HEK293 (cell line): ENCODE results near the gene AHCYL2.

ENCODE experiments used
- CTCF ChIA-PET: fragments of 350-600 bp; formaldehyde crosslinking; extraction: SDS; loops from one replicate; lab custom pipeline; 2021; ENCODE audit warnings: antibody characterized with exemption; lab: Yijun Ruan, JAX
- POLR2A ChIA-PET: fragments of 300-600 bp; formaldehyde crosslinking; extraction: SDS; loops from one replicate; lab custom pipeline; 2020; ENCODE audit warnings: antibody characterized with exemption, inconsistent platforms; lab: Yijun Ruan, JAX
- H3K27ac ChIP-seq: fragments of 200-500 bp; sonication (Bioruptor generic); 2 replicates; pipeline ENCODE4 v1.5.1; 2014; ENCODE audit warnings: low read depth, low read length, control low read depth, inconsistent platforms; ENCODE audit errors: extremely low read depth
- H3K36me3 ChIP-seq, 2 experiments: fragments of 200-500 bp in 1 of 2; sonication (Bioruptor generic) in 1 of 2; 1 replicate in 1 of 2; 2 replicates in 1 of 2; pipeline ENCODE4 v1.5.1; 2014 to 2017; ENCODE audit warnings: inconsistent platforms in 2 of 2, low read length in 2 of 2; ENCODE audit not compliant: control insufficient read depth in 2 of 2, insufficient read depth in 1 of 2
- H3K4me1 ChIP-seq: fragments of 200-500 bp; sonication (Bioruptor generic); 2 replicates; pipeline ENCODE4 v1.5.1; 2014; ENCODE audit warnings: mild to moderate bottlenecking, low read length, inconsistent platforms; ENCODE audit not compliant: control insufficient read depth, insufficient read depth
- H3K4me3 ChIP-seq: 2 replicates; pipeline ENCODE4 v1.5.1; 2011; ENCODE audit warnings: low read depth, mild to moderate bottlenecking, control low read depth, low read length, moderate library complexity
- H3K9me3 ChIP-seq: fragments of 200-500 bp; sonication (Bioruptor generic); 2 replicates; pipeline ENCODE4 v1.5.1; 2014; ENCODE audit warnings: low read depth, low read length, inconsistent platforms; ENCODE audit not compliant: control insufficient read depth, insufficient read depth
- GLIS2 ChIP-seq: fragments of 450-650 bp; formaldehyde crosslinking; IDR thresholded peaks from 2 replicates; pipeline ENCODE4 v1.5.1; 2016; ENCODE audit warnings: missing biosample characterization, missing genetic modification characterization
- KLF16 ChIP-seq: fragments of 450-650 bp; formaldehyde crosslinking; IDR thresholded peaks from 2 replicates; pipeline ENCODE4 v1.5.1; 2017; ENCODE audit warnings: missing biosample characterization, missing genetic modification characterization
- MYNN ChIP-seq: fragments of 450-650 bp; formaldehyde crosslinking; IDR thresholded peaks from 2 replicates; pipeline ENCODE4 v1.5.1; 2016; ENCODE audit warnings: missing biosample characterization, missing genetic modification characterization, borderline replicate concordance
- SETDB1 ChIP-seq: IDR thresholded peaks from one replicate; pipeline ENCODE4 v1.6.1; 2017; ENCODE audit warnings: mild to moderate bottlenecking, low read length, moderate library complexity, mixed read lengths; ENCODE audit not compliant: insufficient read length
- SP2 ChIP-seq: fragments of 450-650 bp; formaldehyde crosslinking; IDR thresholded peaks from 2 replicates; pipeline ENCODE4 v1.5.1; 2016; ENCODE audit warnings: missing biosample characterization, missing genetic modification characterization
- SP7 ChIP-seq: fragments of 450-650 bp; formaldehyde crosslinking; IDR thresholded peaks from 2 replicates; pipeline ENCODE4 v1.5.1; 2016; ENCODE audit warnings: missing biosample characterization, missing genetic modification characterization
- ZBTB1 ChIP-seq: fragments of 450-650 bp; formaldehyde crosslinking; IDR thresholded peaks from 2 replicates; pipeline ENCODE4 v1.5.1; 2016; ENCODE audit warnings: missing biosample characterization, missing genetic modification characterization
- ZFP37 ChIP-seq: fragments of 450-650 bp; formaldehyde crosslinking; IDR thresholded peaks from 2 replicates; pipeline ENCODE4 v1.5.1; 2016; ENCODE audit warnings: missing biosample characterization, missing genetic modification characterization
- ZNF114 ChIP-seq: fragments of 450-650 bp; formaldehyde crosslinking; IDR thresholded peaks from 2 replicates; pipeline ENCODE4 v1.5.0; 2017; ENCODE audit warnings: missing biosample characterization, missing genetic modification characterization
- ZNF132 ChIP-seq: fragments of 450-650 bp; formaldehyde crosslinking; IDR thresholded peaks from 2 replicates; pipeline ENCODE4 v1.5.1; 2017; ENCODE audit warnings: missing biosample characterization, missing genetic modification characterization, borderline replicate concordance
- ZNF155 ChIP-seq: fragments of 450-650 bp; formaldehyde crosslinking; IDR thresholded peaks from 2 replicates; pipeline ENCODE4 v1.5.1; 2016; ENCODE audit warnings: missing biosample characterization, missing genetic modification characterization
- ZNF302 ChIP-seq: fragments of 450-650 bp; formaldehyde crosslinking; IDR thresholded peaks from 2 replicates; pipeline ENCODE4 v1.5.1; 2016; ENCODE audit warnings: missing biosample characterization, missing genetic modification characterization, low read depth
- ZNF510 ChIP-seq: fragments of 450-650 bp; formaldehyde crosslinking; IDR thresholded peaks from 2 replicates; pipeline ENCODE4 v1.5.1; 2018; ENCODE audit warnings: mild to moderate bottlenecking, missing genetic modification characterization, missing biosample characterization; ENCODE audit not compliant: insufficient replicate concordance
- ZNF701 ChIP-seq: fragments of 450-650 bp; formaldehyde crosslinking; IDR thresholded peaks from 2 replicates; pipeline ENCODE4 v1.5.1; 2016; ENCODE audit warnings: missing biosample characterization, missing genetic modification characterization
- ZSCAN23 ChIP-seq: fragments of 450-650 bp; formaldehyde crosslinking; IDR thresholded peaks from 2 replicates; pipeline ENCODE4 v1.5.1; 2016; ENCODE audit warnings: missing biosample characterization, missing genetic modification characterization
- TF ChIP-seq, protein P1 (sequence below): fragments of 450-650 bp; formaldehyde crosslinking; IDR thresholded peaks from 2 replicates; pipeline ENCODE4 v1.5.1; 2016; ENCODE audit warnings: missing biosample characterization, missing genetic modification characterization
- TF ChIP-seq, protein P2 (sequence below): fragments of 450-650 bp; formaldehyde crosslinking; IDR thresholded peaks from 2 replicates; pipeline ENCODE4 v1.5.1; 2017; ENCODE audit warnings: missing biosample characterization, mild to moderate bottlenecking, missing genetic modification characterization, moderate library complexity
- TF ChIP-seq, protein P3 (sequence below): fragments of 450-650 bp; formaldehyde crosslinking; IDR thresholded peaks from 2 replicates; pipeline ENCODE4 v1.5.0; 2017; ENCODE audit warnings: missing biosample characterization, missing genetic modification characterization, borderline replicate concordance
- TF ChIP-seq, protein P4 (sequence below): fragments of 450-650 bp; formaldehyde crosslinking; IDR thresholded peaks from 2 replicates; pipeline ENCODE4; 2016; ENCODE audit warnings: missing biosample characterization, missing genetic modification characterization
- TF ChIP-seq, protein P5 (sequence below): fragments of 450-650 bp; formaldehyde crosslinking; IDR thresholded peaks from 2 replicates; pipeline ENCODE4 v1.5.1; 2016; ENCODE audit warnings: missing biosample characterization, missing genetic modification characterization
- TF ChIP-seq, protein P6 (sequence below): fragments of 450-650 bp; formaldehyde crosslinking; optimal IDR thresholded peaks from 2 replicates; pipeline ENCODE3; 2016; ENCODE audit warnings: missing biosample characterization, mild to moderate bottlenecking, missing genetic modification characterization

AHCYL2 gene

DNA sequence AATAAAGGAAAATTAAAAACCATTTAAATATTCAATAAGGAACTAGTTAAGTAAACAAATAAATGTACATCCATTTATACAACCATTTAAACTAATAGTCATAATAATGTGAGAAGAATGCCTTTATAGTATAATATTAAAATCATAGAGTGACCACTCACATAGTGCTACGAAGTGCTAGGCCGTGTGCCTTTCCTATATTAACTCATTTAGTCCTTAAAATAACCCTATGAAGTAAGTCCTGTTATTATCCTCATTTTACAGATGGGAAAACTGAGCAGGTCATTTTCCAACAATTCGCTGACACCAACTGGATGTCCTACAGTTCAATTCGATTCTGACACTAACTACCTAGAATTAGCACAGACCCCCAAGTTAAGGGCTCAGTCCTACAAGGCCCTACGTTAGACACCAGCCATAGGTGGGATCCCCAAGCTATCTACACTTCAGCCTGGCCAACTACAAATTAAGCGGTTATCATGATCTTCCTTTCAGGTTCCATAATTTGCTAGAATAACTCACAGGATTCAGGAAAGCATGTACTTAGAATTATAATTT is 213.5 kb downstream of the AHCYL2 start:
- Histone ChIP-seq H3K4me3 (no peak overlapping the region), H3K4me1 (no peaks in the 10 kb centered on the region), H3K9me3 (no peaks in the 10 kb centered on the region), H3K27ac (no peak overlapping the region), H3K36me3 (peaks cover 4 to 7% of the 10 kb centered on the region in 2 experiments; a peak in 2 of 3 replicates)
- POLR2A ChIA-PET = no interaction called here
- CTCF ChIA-PET = interaction anchor here (0.6 to 1.6 kb wide), 8 partner anchors 9 to 1012 kb away, joined by 3 to 7 read pairs (median 3); no protein-coding TSS in a partner anchor
- TF ChIP-seq, protein P1, sequence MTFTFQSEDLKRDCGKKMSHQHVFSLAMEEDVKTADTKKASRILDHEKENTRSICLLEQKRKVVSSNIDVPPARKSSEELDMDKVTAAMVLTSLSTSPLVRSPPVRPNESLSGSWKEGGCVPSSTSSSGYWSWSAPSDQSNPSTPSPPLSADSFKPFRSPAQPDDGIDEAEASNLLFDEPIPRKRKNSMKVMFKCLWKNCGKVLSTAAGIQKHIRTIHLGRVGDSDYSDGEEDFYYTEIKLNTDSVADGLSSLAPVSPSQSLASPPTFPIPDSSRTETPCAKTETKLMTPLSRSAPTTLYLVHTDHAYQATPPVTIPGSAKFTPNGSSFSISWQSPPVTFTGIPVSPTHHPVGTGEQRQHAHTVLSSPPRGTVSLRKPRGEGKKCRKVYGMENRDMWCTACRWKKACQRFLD = no peak
- TF ChIP-seq MYNN (tag by site-specific recombination) = no peak
- no peak for TF ChIP-seq ZNF510
- TF ChIP-seq ZSCAN23 = no peak
- TF ChIP-seq, protein P2, sequence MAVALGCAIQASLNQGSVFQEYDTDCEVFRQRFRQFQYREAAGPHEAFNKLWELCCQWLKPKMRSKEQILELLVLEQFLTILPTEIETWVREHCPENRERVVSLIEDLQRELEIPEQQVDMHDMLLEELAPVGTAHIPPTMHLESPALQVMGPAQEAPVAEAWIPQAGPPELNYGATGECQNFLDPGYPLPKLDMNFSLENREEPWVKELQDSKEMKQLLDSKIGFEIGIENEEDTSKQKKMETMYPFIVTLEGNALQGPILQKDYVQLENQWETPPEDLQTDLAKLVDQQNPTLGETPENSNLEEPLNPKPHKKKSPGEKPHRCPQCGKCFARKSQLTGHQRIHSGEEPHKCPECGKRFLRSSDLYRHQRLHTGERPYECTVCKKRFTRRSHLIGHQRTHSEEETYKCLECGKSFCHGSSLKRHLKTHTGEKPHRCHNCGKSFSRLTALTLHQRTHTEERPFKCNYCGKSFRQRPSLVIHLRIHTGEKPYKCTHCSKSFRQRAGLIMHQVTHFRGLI (tag by site-specific recombination) = no peak
- TF ChIP-seq SETDB1 = no peak
- TF ChIP-seq, protein P3, sequence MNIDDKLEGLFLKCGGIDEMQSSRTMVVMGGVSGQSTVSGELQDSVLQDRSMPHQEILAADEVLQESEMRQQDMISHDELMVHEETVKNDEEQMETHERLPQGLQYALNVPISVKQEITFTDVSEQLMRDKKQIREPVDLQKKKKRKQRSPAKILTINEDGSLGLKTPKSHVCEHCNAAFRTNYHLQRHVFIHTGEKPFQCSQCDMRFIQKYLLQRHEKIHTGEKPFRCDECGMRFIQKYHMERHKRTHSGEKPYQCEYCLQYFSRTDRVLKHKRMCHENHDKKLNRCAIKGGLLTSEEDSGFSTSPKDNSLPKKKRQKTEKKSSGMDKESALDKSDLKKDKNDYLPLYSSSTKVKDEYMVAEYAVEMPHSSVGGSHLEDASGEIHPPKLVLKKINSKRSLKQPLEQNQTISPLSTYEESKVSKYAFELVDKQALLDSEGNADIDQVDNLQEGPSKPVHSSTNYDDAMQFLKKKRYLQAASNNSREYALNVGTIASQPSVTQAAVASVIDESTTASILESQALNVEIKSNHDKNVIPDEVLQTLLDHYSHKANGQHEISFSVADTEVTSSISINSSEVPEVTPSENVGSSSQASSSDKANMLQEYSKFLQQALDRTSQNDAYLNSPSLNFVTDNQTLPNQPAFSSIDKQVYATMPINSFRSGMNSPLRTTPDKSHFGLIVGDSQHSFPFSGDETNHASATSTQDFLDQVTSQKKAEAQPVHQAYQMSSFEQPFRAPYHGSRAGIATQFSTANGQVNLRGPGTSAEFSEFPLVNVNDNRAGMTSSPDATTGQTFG = no peak
- no peak for TF ChIP-seq ZFP37 (tag by site-specific recombination)
- TF ChIP-seq ZNF701 (tag by site-specific recombination) = no peak
- TF ChIP-seq GLIS2 (tag by site-specific recombination) = no peak
- TF ChIP-seq, protein P4, sequence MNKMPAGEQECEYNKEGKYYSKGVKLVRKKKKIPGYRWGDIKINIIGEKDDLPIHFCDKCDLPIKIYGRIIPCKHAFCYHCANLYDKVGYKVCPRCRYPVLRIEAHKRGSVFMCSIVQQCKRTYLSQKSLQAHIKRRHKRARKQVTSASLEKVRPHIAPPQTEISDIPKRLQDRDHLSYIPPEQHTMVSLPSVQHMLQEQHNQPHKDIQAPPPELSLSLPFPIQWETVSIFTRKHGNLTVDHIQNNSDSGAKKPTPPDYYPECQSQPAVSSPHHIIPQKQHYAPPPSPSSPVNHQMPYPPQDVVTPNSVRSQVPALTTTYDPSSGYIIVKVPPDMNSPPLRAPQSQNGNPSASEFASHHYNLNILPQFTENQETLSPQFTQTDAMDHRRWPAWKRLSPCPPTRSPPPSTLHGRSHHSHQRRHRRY (tag by site-specific recombination) = no peak
- no peak for TF ChIP-seq ZNF302 (tag by site-specific recombination)

DNA sequence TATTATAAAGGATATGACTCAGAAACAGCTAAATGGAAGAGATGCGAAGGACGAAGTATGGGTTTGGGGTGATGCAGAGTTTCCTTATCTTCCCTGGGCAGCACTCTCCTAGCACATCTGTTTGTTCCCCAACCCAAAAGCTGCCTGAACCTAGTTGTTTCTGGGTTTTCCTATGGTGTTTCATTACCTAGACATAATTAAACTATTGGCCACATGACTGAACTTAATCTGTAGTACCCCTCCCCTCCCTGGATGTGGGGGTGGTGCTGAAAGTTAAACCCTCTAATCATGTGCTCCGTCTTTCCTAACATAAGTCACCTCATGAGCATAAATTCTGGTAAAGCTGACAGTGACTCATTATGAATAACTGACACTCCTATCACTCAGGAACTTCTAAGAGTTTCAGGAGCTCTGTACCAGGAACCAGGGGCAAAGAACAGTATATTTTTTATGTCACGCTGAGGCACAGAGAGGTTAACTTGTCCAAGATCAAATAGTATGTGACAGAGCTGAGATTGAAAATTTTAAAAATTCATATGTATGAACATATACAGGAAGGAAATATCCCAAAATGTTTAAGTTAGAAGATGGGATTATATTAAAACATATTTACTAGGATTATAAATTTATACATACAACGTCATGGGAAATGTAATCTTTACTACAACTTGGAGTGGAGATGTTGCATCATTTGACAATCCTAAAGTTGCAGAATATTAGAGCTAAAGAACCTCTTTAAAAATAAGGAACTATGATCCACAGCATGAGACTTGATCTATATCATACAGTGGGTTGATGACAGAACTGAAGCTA is 214.2 kb downstream of the AHCYL2 start:
- CTCF ChIA-PET = interaction anchor here (0.6 to 1.6 kb wide), 11 partner anchors 13 to 1543 kb away, joined by 3 to 7 read pairs (median 3); no protein-coding TSS in a partner anchor
- Histone ChIP-seq H3K27ac (no peak overlapping the region), H3K9me3 (no peaks in the 10 kb centered on the region)
- no peak for TF ChIP-seq ZBTB1 (tag by site-specific recombination)
- TF ChIP-seq SP7 = peak; percentile 94
- TF ChIP-seq, protein P5, sequence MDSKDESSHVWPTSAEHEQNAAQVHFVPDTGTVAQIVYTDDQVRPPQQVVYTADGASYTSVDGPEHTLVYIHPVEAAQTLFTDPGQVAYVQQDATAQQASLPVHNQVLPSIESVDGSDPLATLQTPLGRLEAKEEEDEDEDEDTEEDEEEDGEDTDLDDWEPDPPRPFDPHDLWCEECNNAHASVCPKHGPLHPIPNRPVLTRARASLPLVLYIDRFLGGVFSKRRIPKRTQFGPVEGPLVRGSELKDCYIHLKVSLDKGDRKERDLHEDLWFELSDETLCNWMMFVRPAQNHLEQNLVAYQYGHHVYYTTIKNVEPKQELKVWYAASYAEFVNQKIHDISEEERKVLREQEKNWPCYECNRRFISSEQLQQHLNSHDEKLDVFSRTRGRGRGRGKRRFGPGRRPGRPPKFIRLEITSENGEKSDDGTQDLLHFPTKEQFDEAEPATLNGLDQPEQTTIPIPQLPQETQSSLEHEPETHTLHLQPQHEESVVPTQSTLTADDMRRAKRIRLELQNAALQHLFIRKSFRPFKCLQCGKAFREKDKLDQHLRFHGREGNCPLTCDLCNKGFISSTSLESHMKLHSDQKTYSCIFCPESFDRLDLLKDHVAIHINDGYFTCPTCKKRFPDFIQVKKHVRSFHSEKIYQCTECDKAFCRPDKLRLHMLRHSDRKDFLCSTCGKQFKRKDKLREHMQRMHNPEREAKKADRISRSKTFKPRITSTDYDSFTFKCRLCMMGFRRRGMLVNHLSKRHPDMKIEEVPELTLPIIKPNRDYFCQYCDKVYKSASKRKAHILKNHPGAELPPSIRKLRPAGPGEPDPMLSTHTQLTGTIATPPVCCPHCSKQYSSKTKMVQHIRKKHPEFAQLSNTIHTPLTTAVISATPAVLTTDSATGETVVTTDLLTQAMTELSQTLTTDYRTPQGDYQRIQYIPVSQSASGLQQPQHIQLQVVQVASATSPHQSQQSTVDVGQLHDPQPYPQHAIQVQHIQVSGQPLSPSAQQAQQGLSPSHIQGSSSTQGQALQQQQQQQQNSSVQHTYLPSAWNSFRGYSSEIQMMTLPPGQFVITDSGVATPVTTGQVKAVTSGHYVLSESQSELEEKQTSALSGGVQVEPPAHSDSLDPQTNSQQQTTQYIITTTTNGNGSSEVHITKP (tag by site-specific recombination) = no peak
- TF ChIP-seq SP2 (tag by site-specific recombination) = peak; percentile 27; the same call in 1 of the 2 replicates
- no peak for TF ChIP-seq ZNF132 (tag by site-specific recombination)
- TF ChIP-seq, protein P6, sequence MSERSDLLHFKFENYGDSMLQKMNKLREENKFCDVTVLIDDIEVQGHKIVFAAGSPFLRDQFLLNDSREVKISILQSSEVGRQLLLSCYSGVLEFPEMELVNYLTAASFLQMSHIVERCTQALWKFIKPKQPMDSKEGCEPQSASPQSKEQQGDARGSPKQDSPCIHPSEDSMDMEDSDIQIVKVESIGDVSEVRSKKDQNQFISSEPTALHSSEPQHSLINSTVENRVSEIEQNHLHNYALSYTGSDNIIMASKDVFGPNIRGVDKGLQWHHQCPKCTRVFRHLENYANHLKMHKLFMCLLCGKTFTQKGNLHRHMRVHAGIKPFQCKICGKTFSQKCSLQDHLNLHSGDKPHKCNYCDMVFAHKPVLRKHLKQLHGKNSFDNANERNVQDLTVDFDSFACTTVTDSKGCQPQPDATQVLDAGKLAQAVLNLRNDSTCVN (tag by site-specific recombination) = no peak
- no peak for TF ChIP-seq ZNF114 (tag by site-specific recombination)
- TF ChIP-seq ZNF155 = no peak
- TF ChIP-seq KLF16 (tag by site-specific recombination) = no peak
- TF ChIP-seq, all 188 proteins: peak for 2
- Histone ChIP-seq H3K4me1 (no peaks in the 10 kb centered on the region), H3K4me3 (no peak overlapping the region), H3K36me3 (peaks cover 4 to 13% of the 10 kb centered on the region in 2 experiments; a peak in 2 of 3 replicates)
- POLR2A ChIA-PET = no interaction called here
